NT2/D1 (cell line): ENCODE data around the gene PCNX1.
"Not testable (repeated sequence)": the region's sequence is repeated elsewhere in the genome, so short reads cannot be mapped to it uniquely, and the experiment has no call there.

Experiments
- DNase-seq: peaks from one replicate; pipeline ENCODE4 v3.0.0-alpha.2; 2011; ENCODE audit warnings: low read depth, low spot score
- H3K27me3 ChIP-seq: 2 replicates; pipeline ENCODE4 v1.6.0; 2011; ENCODE audit warnings: mild to moderate bottlenecking; ENCODE audit not compliant: insufficient read length, insufficient read depth
- H3K36me3 ChIP-seq: 2 replicates; pipeline ENCODE4 v1.6.1; 2011; ENCODE audit warnings: mild to moderate bottlenecking, low read length, mixed read lengths; ENCODE audit not compliant: insufficient read depth, insufficient read length
- H3K4me1 ChIP-seq: 2 replicates; pipeline ENCODE4 v1.5.1; 2011; ENCODE audit not compliant: insufficient read depth, insufficient read length
- H3K4me3 ChIP-seq: 2 replicates; pipeline ENCODE4 v1.5.1; 2011; ENCODE audit warnings: low read depth; ENCODE audit not compliant: insufficient read length
- H3K9ac ChIP-seq: 2 replicates; pipeline ENCODE4 v1.6.0; 2011; ENCODE audit warnings: low read depth; ENCODE audit not compliant: insufficient read length
- H3K9me3 ChIP-seq: 2 replicates; pipeline ENCODE4 v1.5.1; 2011; ENCODE audit warnings: mild to moderate bottlenecking, low read length; ENCODE audit not compliant: insufficient read depth
- SUZ12 ChIP-seq: IDR thresholded peaks from 2 replicates; pipeline ENCODE4 v1.6.1; 2011; ENCODE audit not compliant: insufficient read length, insufficient read depth; ENCODE audit errors: extremely low read depth
- YY1 ChIP-seq: IDR thresholded peaks from 2 replicates; pipeline ENCODE4 v1.6.1; 2011; ENCODE audit not compliant: insufficient read length, insufficient read depth
- ZNF274 ChIP-seq: IDR thresholded peaks from 2 replicates; pipeline ENCODE4 v1.6.1; 2011; ENCODE audit warnings: mild to moderate bottlenecking, low read depth, low read length

Gene PCNX1

DNA sequence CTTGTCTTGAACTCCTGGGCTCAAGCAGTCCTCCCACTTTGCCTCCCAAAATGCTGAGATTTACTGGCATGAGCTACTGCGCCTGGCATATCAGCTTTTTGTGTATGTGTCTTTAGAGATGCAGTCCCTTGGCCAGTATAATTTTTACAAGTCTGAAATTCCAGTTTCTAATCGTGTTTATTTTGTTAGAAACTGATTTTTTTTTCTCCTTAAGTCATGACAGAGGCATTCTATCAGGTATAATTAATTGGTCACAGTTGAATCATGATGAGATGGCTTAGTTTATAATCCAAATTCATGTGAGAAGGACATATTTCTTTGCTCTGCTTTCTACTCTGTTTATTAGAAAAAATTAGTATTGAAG is 98.9 kb downstream of the PCNX1 start:
- no peaks in the 10 kb centered on the region for H3K9me3 ChIP-seq
- no peak for DNase-seq
- no peak overlapping the region for H3K9ac ChIP-seq
- no peaks in the 10 kb centered on the region for H3K4me1 ChIP-seq
- peaks cover 11% of the 10 kb centered on the region for H3K36me3 ChIP-seq
- no peak overlapping the region for H3K4me3 ChIP-seq
- H3K27me3 ChIP-seq = no peaks in the 10 kb centered on the region
- no peak for TF ChIP-seq YY1
- TF ChIP-seq ZNF274 = no peak
- TF ChIP-seq SUZ12 = no peak

DNA sequence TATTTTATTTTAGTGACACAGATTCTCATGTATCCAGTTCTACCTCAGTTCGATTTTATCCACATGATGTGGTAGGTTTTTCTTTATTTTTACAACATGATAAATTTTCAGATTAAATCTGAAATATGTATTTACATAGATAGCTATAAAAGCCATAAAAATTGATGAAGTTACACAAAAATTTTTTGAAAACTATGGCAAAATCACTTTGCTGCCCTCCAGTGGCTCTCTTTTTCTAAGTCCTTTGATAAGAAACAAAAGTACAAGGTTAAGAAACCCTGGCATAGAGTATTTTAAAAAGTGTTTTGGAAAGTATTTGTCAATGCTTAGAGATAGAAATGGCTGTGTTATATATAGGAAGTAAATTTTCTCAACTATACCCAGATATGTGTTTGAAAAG is 104.2 kb downstream of the PCNX1 start:
- H3K36me3 ChIP-seq = peaks cover 25% of the 10 kb centered on the region

DNA sequence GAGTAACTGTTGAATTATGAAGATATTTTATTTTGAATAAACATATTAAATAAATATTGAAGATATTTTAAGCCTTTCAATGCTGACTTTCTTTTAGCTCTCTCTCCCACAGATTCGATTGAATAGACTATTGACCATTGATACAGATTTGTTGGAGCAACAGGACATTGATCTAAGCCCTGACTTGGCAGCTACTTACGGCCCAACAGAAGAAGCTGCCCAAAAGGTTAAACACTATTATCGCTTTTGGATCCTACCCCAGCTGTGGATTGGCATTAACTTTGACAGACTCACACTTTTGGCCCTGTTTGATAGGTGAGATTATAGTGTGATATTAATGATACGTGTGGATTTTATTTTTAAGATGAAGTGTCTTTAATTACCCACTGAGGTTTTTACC is 105.6 kb downstream of the PCNX1 start:
- no peak overlapping the region for H3K4me3 ChIP-seq
- peaks cover 25% of the 10 kb centered on the region for H3K36me3 ChIP-seq
- H3K9me3 ChIP-seq = no peaks in the 10 kb centered on the region
- no peaks in the 10 kb centered on the region for H3K4me1 ChIP-seq
- H3K27me3 ChIP-seq = no peaks in the 10 kb centered on the region
- TF ChIP-seq SUZ12 (no peak), ZNF274 (no peak), YY1 (no peak)
- no peak for DNase-seq
- no peak overlapping the region for H3K9ac ChIP-seq

More for the DNA sequence above, 104.2 kb downstream of the PCNX1 start:
- H3K9ac ChIP-seq = no peak overlapping the region
- H3K4me3 ChIP-seq = no peak overlapping the region
- DNase-seq = no peak
- no peaks in the 10 kb centered on the region for H3K27me3 ChIP-seq
- no peaks in the 10 kb centered on the region for H3K4me1 ChIP-seq
- TF ChIP-seq SUZ12 = no peak
- no peak for TF ChIP-seq ZNF274
- TF ChIP-seq YY1 = no peak
- H3K9me3 ChIP-seq = no peaks in the 10 kb centered on the region

DNA sequence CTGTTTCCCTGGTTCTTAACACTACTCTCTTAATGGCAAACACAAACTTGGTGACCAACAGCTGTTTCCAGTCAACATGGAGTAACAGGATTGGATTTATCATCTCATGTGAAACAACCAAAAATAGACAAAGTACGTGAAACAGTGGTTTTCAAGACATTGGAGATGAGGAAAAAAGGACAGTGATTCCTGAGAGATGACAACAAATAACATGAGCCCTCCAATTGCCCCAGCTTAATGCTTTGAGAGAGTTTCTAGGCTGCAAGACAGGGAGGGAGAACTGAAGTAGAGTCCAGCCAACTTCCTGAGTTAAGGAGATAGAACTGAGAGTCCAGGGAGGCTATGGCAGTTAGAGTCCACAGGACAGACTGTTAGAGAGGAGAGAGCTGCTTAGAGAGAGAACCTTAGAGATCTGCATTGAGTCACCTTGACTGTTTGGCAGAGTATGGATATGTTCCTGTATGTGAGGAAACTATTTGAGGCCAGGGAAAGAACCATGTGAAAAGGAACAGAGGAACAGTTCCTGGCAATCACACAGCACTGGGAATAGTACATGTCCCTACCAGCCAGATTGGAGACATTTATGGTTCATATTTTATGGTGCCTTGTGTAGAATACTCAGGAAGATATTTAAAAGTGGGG is 106.4 kb downstream of the PCNX1 start:
- TF ChIP-seq YY1 (no peak), SUZ12 (no peak), ZNF274 (no peak)
- Histone ChIP-seq H3K9ac (no peak overlapping the region), H3K27me3 (no peaks in the 10 kb centered on the region), H3K4me1 (no peaks in the 10 kb centered on the region), H3K36me3 (peaks cover 26% of the 10 kb centered on the region), H3K4me3 (no peak overlapping the region), H3K9me3 (no peaks in the 10 kb centered on the region)
- no peak for DNase-seq

DNA sequence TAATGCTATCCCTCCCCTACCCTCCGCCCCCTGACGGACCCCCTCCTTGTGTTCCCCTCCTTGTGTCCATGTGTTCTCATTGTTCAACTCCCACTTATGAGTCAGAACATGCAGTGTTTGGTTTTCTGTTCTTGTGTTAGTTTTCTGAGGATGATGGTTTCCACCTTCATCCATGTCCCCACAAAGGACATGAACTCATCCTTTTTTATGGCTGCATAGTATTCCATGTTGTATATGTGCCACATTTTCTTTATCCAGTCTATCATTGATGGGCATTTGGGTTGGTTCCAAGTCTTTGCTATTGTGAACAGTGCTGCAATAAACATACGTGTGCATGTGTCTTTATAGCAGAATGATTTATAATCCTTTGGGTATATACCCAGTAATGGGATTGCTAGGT is 112.7 kb downstream of the PCNX1 start:
- H3K27me3 ChIP-seq, H3K4me3 ChIP-seq, H3K9ac ChIP-seq, DNase-seq, H3K4me1 ChIP-seq, H3K9me3 ChIP-seq: not testable (repeated sequence)
- peaks cover 32% of the 10 kb centered on the region for H3K36me3 ChIP-seq

DNA sequence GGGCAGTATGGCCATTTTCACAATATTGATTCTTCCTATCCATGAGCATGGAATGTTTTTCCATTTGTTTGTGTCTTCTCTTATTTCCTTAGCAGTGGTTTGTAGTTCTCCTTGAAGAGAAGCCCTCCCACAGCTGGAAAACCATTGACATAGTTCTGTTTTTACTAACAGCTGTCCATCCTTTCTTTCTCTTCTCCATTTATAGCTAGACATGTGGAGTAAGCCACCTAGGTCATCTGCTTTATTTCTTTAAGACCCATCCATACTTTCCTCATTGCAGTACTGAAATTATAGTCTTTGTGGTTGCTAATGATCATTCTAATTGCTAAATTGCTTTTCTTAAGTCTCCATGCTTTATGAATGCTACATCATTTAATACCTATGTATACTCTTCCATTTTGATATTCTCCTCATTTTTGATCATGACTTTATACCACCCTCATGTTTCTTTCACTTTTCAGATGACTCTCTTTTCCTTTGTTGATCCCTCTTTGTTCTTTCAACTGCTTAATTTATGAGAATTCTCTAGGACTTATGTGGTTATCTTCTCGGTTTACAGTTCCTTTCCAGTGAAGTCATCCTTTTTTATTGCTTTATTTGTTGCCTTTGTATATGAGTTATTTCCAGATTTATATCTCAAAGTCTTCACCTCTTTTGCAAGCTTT is 114.2 kb downstream of the PCNX1 start:
- no peaks in the 10 kb centered on the region for H3K27me3 ChIP-seq
- no peaks in the 10 kb centered on the region for H3K4me1 ChIP-seq
- no peaks in the 10 kb centered on the region for H3K9me3 ChIP-seq
- no peak for DNase-seq
- TF ChIP-seq ZNF274 (no peak), YY1 (no peak), SUZ12 (no peak)
- no peak overlapping the region for H3K9ac ChIP-seq
- no peak overlapping the region for H3K4me3 ChIP-seq
- peaks cover 24% of the 10 kb centered on the region for H3K36me3 ChIP-seq

DNA sequence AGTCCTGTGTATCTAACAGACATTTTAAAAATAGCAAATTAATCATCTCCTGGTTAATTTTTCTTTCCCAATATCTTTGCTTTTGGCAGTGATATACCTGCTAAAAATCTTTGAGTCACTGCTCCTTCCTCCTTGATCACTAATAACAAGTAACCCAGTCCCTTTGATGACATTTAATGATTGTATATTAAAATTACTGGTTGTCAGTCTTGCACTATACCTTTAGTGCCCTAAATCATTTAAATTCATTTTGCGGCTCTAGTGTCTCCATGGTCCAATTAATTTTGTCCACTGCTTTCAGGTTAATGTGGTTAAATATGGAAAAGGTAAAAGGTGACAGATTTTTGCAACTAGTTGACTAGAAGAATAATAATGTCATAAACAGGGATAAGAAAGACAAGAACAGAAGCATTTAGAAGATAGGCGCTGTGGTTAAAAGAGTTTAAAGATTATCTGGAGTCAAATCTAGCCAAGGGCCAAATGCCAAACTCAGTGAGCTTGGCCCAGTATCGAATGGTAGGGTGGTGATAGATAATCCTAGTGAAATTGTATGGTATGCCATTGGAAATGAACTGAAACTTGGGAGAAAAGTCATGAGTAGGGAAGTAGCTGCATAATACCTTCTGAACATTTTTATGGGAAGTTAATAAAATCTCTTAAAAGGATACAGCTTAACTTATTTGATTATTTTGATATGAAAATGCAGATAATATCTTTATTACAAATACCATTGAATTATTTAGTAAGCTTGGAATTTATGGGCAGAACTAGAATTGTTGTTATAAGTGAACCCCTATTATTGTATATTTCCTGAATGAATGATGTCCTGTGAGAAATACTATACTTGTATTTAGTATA is 115.0 kb downstream of the PCNX1 start:
- TF ChIP-seq ZNF274 (no peak), YY1 (no peak), SUZ12 (no peak)
- Histone ChIP-seq H3K9ac (no peak overlapping the region), H3K36me3 (peaks cover 28% of the 10 kb centered on the region), H3K9me3 (no peaks in the 10 kb centered on the region), H3K4me1 (no peaks in the 10 kb centered on the region), H3K4me3 (no peak overlapping the region), H3K27me3 (no peaks in the 10 kb centered on the region)
- no peak for DNase-seq
